ENCODE measurements around the gene HPSE. TPM values are rescaled to one million over a fixed set of nuclear protein-coding genes. Genes with fewer than 3 reads are reported as not detected.

HPSE gene
- total RNA-seq = 1.3 and 6.9 TPM in 2 replicates

GRCh38 chr4:83334425-83335241, at the start of gene HPSE:
TSS of gene HPSE (minus strand) at chr4:83334848. CDS start at chr4:83334782, 66 bp downstream.

DNA sequence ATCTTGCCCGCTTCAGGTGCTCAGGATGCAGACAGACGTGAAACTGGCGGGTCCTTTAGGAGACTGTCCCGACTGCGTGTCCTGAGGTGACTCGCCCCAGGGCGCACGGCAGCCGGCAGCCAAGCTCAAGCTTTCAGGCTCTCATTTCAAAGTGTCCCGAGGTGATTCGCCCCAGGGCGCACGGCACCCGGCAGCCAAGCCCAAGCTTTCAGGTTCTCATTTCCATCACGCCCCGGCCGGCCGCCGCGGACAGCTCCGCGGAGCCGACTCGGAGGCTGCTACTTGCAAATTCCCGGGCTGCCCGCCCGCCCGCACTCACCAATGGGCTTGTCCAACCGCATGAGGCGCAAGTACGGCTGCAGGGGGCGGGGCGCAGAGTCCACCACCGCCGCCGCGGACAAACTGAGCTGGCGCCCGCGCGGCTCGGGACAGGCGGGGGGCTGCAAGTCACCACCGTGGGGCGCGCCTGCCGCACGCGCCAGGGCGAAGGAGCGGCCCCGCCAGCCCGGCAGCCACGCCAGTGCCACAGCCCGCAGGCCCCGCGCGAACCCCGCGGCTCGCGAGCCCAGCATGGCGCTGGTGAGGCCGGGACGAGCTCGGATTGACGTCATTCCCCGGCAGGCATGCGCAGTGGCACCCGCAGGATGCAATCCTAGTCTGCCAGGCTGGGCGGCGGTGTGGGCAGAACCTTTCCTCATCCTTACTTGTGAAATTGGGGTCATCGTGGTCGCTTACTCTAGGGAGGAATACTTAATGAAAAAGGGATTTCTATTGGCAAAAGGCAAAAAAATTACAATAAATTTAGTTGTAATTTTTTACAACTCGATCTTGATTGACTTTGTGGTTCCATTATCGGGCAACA, 50.2 kb downstream of the HPSE start, which contains the start of gene COQ2:
Gene COQ2 (minus strand): TSS at position 606 of the 862 bp plus-strand sequence. CDS start 34 bp downstream, at position 572.

Other genes with a start within 250 kb of the HPSE start
- 0.09 TPM in 1 of 2 replicates, not detected in the other for gene PLAC8, start 220.1 kb downstream of the HPSE start, total RNA-seq
- gene COQ2, start 50.0 kb downstream of the HPSE start, total RNA-seq = 9.7 and 17.4 TPM in 2 replicates
- 12.0 and 13.3 TPM in 2 replicates for gene HELQ, start 121.0 kb upstream of the HPSE start, total RNA-seq
- 23.4 and 34.3 TPM in 2 replicates for gene MRPS18C, start 121.2 kb upstream of the HPSE start, total RNA-seq
- gene ABRAXAS1, start 150.3 kb upstream of the HPSE start, total RNA-seq = 16.3 and 18.4 TPM in 2 replicates
- gene GPAT3, start 201.3 kb upstream of the HPSE start, total RNA-seq = 2.5 and 9.9 TPM in 2 replicates